ENCODE measurements around the gene NR5A1.

Gene NR5A1

DNA sequence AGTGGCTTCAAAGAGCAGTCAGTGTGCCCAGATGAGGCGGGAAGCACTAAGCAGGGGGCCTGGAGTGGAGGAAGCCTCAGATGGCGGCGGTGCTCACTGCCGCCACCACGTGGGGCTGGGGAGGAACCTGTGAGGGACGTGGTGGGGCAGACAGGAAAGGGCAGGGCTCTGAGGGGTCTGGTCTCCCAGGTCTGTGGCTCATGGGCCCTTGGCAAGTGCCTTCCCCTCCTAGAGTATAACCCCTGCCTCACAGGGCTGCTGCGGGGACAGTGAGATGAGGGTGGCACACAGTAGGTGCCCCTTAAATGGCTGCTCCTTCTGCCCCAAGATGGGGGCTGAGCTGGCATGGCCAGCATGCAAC, 26.6 kb downstream of the NR5A1 start:
- DNase-seq (ENCODE audit: low read depth in 2 of 2), result no peak

DNA sequence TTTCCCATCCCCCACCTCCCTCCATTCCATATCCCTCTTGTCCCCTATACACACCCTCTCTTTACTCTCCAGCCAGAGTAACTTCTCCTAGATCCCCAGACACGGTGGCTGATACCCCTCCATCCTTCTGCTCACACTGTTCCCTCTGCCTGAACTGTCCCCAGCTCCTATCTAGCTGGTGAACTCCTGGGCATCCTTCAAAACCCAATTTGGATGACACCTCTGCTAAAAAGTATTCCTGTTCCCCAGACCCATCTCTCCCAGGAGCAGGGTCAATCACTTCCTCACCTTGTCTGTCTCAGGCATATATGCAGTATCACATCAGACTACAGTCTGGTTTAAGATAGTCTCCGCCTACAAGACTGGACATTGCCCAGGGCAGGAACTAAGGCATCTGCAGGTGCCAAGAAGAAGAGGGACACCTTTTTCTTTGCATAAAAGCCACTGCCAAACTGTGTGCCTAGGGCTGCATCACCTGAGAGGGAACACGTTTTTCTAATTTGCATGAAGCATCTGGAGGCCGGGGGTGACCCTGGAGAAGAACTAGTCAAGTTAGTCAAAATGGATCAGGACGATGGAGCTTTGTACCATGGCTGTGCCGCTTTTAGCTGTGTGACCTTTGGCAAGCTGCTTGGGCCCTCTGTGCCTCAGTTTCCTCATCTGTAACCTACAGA, 27.1 kb downstream of the NR5A1 start:
- no peak for DNase-seq (ENCODE audit: low read depth in 2 of 2)

DNA sequence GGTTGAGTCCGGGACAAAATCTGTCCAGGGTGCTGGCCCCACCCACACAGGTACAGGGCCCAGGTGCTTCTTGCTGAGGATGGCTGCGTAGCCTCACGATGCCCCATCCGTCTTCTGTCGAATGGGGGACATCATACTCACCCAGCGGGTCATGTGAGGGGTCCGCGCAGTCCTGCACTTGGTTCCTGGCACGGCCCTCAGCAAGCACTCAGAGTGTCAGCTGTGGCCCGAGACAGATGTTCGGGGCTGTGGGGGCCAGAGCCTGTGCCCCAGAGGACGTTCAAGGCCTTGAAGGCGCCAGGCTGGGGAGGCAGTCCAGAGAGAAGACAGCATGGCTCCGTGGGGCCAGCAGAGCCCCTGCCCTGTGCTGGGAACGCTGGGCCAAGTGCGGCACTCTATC, 27.8 kb downstream of the NR5A1 start:
- DNase-seq (ENCODE audit: low read depth in 2 of 2), result no peak

DNA sequence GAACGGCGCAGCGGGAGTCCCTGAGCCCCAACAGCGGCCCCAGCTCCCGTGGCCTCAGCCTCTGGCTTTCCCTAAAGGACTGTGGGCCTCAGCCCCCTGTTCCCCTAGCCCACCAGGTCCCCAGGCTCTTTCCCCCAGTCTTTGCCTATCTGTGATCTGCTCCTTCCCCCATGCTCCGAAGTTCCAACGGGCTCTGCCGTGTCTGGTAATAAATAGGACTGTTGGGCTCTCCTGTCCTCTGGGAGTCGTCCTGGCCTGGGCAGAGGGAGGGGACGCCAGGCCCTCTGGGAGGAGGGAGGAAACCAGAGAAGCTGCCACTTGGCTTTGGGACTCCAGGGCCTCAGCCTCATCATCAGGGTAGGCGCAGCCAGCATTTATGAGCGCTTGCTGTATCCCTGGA, 28.8 kb downstream of the NR5A1 start:
- no peak for DNase-seq (ENCODE audit: low read depth in 2 of 2)

DNA sequence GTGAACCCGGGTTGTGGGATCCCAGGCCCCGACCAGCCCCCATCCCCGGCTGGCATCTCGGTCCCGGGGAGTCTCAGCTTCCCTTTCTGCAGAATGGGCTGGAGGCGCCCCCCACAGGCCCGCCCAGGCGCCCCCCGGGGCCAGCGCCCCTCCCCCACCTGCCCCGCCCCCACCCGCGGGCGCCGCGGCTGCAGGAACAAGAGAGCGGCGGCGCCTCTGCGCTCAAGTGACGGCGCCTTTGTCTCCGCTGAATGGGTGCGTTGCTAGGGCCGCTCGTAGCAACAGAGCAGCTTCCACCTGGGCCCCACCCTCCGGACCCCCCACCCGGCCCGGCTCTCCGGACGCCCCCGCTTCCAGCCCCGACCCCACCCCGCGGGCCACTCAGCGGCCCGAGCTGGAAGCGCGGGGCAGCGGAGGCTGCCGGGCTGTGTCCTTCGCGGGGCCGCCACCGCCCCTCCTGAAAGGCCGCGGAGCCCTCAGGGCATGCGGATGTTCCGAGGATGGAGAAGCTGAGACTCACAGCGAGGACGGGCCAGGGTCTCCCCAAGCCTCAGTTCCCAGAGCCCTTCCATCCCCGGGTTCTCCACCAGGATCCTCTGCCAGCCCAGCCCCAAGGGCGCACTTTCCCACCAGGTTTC, 29.4 kb downstream of the NR5A1 start:
- DNase-seq (ENCODE audit: low read depth in 2 of 2), result no peak

- DNase-seq (ENCODE audit: low read depth in 2 of 2), result no peak
Observed at GRCh38 chr9:124477211-124477647, 30.0 kb downstream of the NR5A1 start.

DNA sequence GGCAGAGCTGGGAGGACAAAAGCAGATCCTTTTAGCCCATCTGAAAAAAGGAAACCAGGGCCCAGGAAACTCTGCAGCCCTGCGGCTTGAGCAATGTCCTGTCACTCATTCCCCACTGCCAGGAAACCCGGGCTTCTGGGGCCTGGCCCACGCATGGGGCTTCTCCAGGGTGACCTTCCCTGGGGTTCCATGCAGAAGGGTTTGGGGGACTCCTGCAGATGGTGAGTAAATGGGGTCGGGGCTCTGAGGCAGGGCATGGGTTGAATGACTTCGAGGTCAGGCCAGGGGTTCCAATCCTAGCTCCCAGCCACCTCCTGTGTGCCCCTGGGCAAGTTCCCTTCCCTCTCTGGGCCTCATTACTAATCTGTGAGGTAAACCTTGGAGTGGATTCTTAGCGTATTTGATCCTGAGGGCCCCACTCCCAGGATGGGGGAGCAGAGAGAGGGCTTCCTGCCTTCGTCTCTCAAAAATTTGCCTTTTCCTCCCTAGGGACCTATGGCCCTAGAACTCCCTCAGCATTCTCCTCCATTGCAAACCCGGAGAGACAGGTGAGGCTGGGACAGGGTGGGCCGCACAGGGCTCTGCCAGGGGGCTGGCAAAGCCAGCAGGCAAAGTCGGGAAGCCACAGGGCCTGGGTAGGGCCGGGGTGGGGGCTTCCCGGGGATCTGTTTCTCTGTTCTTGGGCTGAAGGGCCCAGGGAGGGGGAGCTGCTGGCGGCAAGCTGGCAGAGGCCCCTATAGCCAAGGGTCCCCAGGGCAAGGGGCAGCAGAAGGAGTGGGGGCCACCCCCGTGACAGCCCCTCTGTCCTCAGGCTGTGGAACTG, 31.1 kb downstream of the NR5A1 start:
- no peak for DNase-seq (ENCODE audit: low read depth in 2 of 2)

- no peak for DNase-seq (ENCODE audit: low read depth in 2 of 2)
Observed at GRCh38 chr9:124475158-124475867, 31.9 kb downstream of the NR5A1 start.

DNA sequence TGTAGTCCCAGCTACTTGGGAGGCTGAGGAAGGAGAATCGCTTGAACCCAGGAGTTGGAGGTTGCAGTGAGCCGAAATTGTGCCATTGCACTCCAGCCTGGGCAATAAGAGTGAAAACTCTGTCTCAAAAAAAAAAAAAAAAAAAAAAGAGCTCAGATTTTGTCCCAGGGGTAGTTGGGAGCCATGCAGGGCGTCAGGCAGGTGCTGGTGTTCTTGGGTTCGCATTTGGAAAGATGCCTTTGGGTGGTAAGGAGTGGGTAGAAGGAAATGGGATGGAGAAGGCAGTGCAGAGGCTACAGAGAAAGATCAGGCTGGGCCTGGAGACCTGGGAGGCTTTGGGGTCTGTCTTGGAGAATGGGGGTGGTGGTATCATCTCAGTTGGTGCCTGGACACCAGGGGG, 33.0 kb downstream of the NR5A1 start:
- no peak for DNase-seq (ENCODE audit: low read depth in 2 of 2)

DNA sequence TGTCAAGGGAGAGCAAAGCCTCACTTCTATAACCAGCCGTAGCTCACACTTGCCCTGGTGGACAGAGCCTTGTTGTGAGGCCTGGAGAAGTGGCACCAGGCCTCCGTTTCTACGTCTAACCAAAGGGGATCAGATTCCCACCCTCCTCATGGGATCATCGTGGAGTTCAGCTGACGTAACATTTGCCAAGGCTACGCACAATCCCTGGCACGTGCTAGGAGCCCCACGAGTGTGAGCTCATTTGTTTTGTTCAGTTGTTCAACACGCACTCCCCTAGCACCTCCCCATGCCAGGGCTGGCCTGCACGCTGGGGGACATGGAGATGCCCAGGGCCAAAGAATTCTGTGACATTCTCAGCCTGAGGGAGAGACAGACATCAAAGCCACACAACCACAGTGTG, 33.9 kb downstream of the NR5A1 start:
- DNase-seq (ENCODE audit: low read depth in 2 of 2), result no peak

GRCh38 chr9:124472770-124473169, 34.4 kb downstream of the NR5A1 start:
- DNase-seq (ENCODE audit: low read depth in 2 of 2), result no peak

- no peak for DNase-seq (ENCODE audit: low read depth in 2 of 2)
Observed at GRCh38 chr9:124471761-124472160, 35.4 kb downstream of the NR5A1 start.

DNA sequence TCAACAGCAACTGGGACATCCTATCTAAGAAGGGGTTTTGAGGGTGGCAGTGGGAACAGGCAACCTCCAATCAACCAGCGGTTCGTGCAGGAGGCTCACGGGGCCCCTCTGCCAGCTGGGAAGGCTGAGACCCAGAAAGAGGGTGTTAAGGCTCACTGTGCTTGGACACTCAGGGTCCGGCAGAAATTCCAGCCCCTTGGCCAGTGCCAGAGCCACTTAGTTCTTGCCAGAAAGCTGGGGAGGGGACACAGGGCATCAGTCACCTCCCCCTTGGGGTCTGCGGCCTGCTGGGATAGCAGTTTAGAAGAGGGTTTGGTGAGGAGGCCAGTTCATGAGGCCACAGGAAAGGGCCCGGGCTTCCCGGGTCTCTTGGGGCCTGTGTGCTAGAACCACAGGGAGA, 36.5 kb downstream of the NR5A1 start:
- no peak for DNase-seq (ENCODE audit: low read depth in 2 of 2)

- DNase-seq (ENCODE audit: low read depth in 2 of 2), result no peak
Observed at GRCh38 chr9:124470306-124470705, 36.9 kb downstream of the NR5A1 start.

DNA sequence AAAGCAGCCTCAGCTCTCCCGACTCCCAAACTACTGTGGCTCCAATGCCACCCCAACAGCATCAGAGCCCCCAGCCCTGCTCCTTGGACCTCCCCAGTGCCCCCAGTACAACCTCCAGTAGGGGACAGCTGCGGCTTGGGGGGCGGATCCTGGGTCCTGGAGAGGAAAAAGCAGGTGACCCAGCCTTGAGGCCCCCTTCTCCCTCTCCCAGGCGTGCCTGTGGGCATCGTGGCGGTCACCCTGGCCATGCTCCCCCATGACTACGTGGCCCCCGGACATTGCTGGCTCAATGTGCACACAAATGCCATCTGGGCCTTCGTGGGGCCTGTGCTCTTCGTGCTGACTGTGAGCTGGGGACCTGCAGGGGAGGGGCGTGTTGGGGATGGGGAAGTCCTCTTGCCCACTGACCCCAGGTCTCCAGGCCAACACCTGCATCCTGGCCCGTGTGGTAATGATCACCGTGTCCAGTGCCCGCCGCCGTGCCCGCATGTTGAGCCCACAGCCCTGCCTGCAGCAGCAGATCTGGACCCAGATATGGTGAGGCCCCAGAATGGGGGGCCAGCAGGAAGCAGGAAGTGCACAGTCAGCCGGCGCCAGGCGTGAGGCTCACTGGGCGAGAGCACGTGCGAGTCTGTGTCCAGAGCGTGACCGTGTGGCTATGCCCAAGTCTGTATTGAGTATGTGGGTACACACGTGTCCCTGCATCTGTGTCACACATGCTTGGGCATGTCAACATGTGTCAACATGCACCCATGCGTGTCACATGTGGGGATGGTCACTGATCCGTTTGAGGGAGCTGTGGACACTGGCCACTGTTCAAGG, 38.0 kb downstream of the NR5A1 start:
- no peak for DNase-seq (ENCODE audit: low read depth in 2 of 2)

GRCh38 chr9:124468061-124468740, 39.0 kb downstream of the NR5A1 start:
- DNase-seq (ENCODE audit: low read depth in 2 of 2), result no peak

GRCh38 chr9:124467410-124468060, 39.7 kb downstream of the NR5A1 start:
- no peak for DNase-seq (ENCODE audit: low read depth in 2 of 2)

DNA sequence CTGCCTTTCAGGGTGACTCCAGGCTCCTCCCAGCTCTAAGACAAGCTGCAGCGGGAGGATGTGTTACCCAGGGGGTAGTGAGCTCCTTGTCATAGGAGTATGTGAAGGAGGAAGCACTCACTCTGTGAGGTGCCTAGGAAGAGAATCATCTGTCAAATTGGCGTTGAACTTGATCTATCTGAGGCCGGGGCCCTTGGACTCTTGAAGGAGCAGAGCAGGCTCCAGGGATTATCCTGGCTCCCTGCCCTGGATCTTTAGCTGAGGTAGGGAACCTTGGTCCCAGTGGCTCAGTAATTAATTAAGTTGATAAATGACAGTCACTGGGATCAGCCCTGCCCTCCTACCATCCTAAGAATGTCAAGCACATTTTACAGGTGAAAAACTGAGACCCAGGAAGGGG, 41.5 kb downstream of the NR5A1 start:
- no peak for DNase-seq (ENCODE audit: low read depth in 2 of 2)

DNA sequence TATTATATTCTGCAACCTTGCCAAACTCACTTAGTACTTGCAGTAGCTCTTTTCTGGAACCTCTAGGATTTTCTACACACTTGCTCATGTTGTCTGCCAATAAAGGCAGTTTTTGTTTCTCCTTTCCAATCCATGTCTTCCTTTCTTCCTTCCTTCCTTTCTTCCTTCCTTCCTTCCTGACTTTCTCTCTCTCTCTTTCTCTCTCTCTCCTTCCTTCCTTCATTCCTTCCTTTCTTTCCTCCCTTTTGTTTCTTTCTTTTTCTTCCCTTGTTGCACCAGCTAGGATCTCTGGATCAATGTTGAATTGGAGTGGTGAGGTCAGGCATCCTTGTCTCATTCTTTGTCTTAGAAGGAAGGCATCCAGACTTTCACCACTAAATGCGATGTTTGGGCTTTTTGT, 44.5 kb downstream of the NR5A1 start:
- DNase-seq (ENCODE audit: low read depth in 2 of 2), result no peak

GRCh38 chr9:124458441-124458840, 48.8 kb downstream of the NR5A1 start:
- no peak for DNase-seq (ENCODE audit: low read depth in 2 of 2)
